ENCODE results near the gene CFAP68. TPM values are rescaled to one million over a fixed set of nuclear protein-coding genes. Genes with fewer than 3 reads are reported as not detected.

Gene CFAP68
- total RNA-seq, 4 donors from 2014 or later: 25.3 to 29.3 (median 28.1) TPM

GRCh38 chr11:111921541-111922230 is 42.3 kb downstream of the CFAP68 start:
- Histone ChIP-seq H3K4me3 (no peak overlapping the region), H3K36me3 (no peaks in the 10 kb centered on the region), H3K27ac (peak overlapping the region in 2 of 4 donors; percentile 82 to 93), H3K4me1 (peaks cover 0 to 58% (median 33%) of the 10 kb centered on the region in 4 donors), H3K9me3 (no peaks in the 10 kb centered on the region), H3K27me3 (no peaks in the 10 kb centered on the region)
- TF ChIP-seq POLR2A (IDR thresholded peaks at IDR 0.05) (no peak), CTCF (IDR thresholded peaks at IDR 0.05) (no peak), EP300 (IDR thresholded peaks at IDR 0.05) (no peak)
- 93 to 94% methylated on average over 7 of the region's 7 CpGs for WGBS, 2 donors
- DNase-seq (ENCODE audit: low spot score in 2 of 2): no peak

GRCh38 chr11:111922803-111923202 is 43.5 kb downstream of the CFAP68 start:
- peak in 1 of 2 donors; percentile 99 for DNase-seq (ENCODE audit: low spot score in 2 of 2)
- Histone ChIP-seq H3K4me3 (peak overlapping the region in 1 of 4 donors; percentile 19), H3K27me3 (no peaks in the 10 kb centered on the region), H3K9me3 (no peaks in the 10 kb centered on the region), H3K36me3 (no peaks in the 10 kb centered on the region), H3K27ac (peak overlapping the region; percentile 78 to 93 (median 86)), H3K4me1 (peaks cover 0 to 64% (median 36%) of the 10 kb centered on the region in 4 donors)
- WGBS, 2 donors: 2 to 6% methylated on average over 2 of the region's 2 CpGs
- TF ChIP-seq POLR2A (IDR thresholded peaks at IDR 0.05): no peak
- peak; percentile 66 to 76 for TF ChIP-seq EP300 (IDR thresholded peaks at IDR 0.05)

- Histone ChIP-seq H3K4me1 (peaks cover 0 to 61% (median 36%) of the 10 kb centered on the region in 4 donors), H3K4me3 (peak overlapping the region in 1 of 4 donors; percentile 19), H3K36me3 (no peaks in the 10 kb centered on the region), H3K27me3 (no peaks in the 10 kb centered on the region), H3K27ac (peak overlapping the region; percentile 78 to 93 (median 86)), H3K9me3 (no peaks in the 10 kb centered on the region)
- TF ChIP-seq EP300 (IDR thresholded peaks at IDR 0.05): peak in 1 of 2 donors; percentile 6
- TF ChIP-seq CTCF (IDR thresholded peaks at IDR 0.05): no peak
- peak in 1 of 2 donors; percentile 33 for DNase-seq (ENCODE audit: low spot score in 2 of 2)
- 24 to 25% methylated on average over 5 of the region's 5 CpGs for WGBS, 2 donors
Observed at GRCh38 chr11:111923351-111923788, 44.0 kb downstream of the CFAP68 start.

- DNase-seq (ENCODE audit: low spot score in 2 of 2): no peak
- peak overlapping the region in 1 of 4 donors; percentile 19 for H3K4me3 ChIP-seq
- H3K27ac ChIP-seq: peak overlapping the region; percentile 78 to 93 (median 86)
- no peaks in the 10 kb centered on the region for H3K9me3 ChIP-seq
- TF ChIP-seq POLR2A (IDR thresholded peaks at IDR 0.05) (no peak), EP300 (IDR thresholded peaks at IDR 0.05) (no peak), CTCF (IDR thresholded peaks at IDR 0.05) (no peak)
- H3K36me3 ChIP-seq: no peaks in the 10 kb centered on the region
- peaks cover 0 to 60% (median 36%) of the 10 kb centered on the region in 4 donors for H3K4me1 ChIP-seq
- H3K27me3 ChIP-seq: no peaks in the 10 kb centered on the region
Observed at GRCh38 chr11:111923951-111924350, 44.6 kb downstream of the CFAP68 start.

GRCh38 chr11:111925953-111926352 is 46.6 kb downstream of the CFAP68 start:
- H3K27ac ChIP-seq: peak overlapping the region; percentile 82 to 93 (median 90)
- 87 to 94% methylated on average over 16 of the region's 16 CpGs for WGBS, 2 donors
- peaks cover 0 to 60% (median 36%) of the 10 kb centered on the region in 4 donors for H3K4me1 ChIP-seq

More at GRCh38 chr11:111925953-111926352, 46.6 kb downstream of the CFAP68 start:
- no peaks in the 10 kb centered on the region for H3K27me3 ChIP-seq
- no peak overlapping the region for H3K4me3 ChIP-seq
- H3K36me3 ChIP-seq: no peaks in the 10 kb centered on the region
- TF ChIP-seq CTCF (IDR thresholded peaks at IDR 0.05) (no peak), POLR2A (IDR thresholded peaks at IDR 0.05) (no peak), EP300 (IDR thresholded peaks at IDR 0.05) (no peak)
- no peaks in the 10 kb centered on the region for H3K9me3 ChIP-seq
- no peak for DNase-seq (ENCODE audit: low spot score in 2 of 2)

Measured in tibial nerve (tissue), 4 donors.